Cardiac fibroblast (primary cell): ENCODE data around the gene THSD4.
A peak's percentile ranks its signal among the peaks of the same experiment; 100 is the strongest.

Source experiments
- DNase-seq, 2 donors: peaks; one replicate each; pipeline versions ENCODE4 v3.0.0 to v3.0.0-alpha.2; 2010; ENCODE audit warnings: low read depth in 2 of 2
- H3K4me3 ChIP-seq, 2 donors: replicated peaks in 1 of 2; 1 replicate in 1 of 2; 2 replicates in 1 of 2; pipeline ENCODE4 v1.5.1; 2011; ENCODE audit warnings: low read depth in 2 of 2, low read length in 2 of 2, mild to moderate bottlenecking in 2 of 2, moderate library complexity in 1 of 2
- TF ChIP-seq, protein P1 (sequence below): IDR thresholded peaks from one replicate; pipeline ENCODE4 v1.5.1; 2011; ENCODE audit warnings: low read depth, mild to moderate bottlenecking, low read length, inconsistent platforms

Gene THSD4

DNA sequence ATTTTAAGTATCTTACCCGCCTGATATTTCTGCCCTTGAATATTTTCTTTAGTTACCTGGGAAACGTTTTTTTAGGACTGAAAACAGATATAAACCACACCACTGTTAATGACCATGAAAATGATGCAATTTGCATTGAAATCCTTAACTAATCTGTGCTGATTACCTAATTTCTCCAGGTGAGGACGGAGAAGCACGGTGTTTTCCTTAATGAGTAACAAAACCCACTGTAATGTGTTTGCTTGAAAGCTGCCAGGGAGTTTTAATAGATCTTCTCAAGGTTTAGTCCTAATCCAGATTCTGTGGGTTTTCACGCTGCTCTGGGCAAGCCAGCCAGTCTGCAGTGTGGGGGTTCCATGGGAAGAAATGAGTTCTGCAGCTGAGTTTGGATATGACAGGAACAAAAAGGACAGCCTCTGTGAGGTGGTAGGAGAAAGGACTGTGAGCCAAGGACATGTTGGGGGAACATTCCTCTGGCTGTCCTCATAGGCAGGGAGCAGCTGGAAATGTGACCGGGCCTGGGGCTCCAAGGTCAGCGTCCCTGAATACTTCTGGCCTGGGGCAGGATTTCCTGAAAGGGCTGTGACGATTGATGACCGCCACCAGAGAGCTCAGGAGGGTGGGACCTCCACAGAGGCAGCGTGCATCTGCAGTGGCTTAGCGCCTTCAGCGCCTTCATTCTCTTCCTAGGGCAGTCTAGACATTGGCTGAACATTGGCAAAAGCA is 18.6 kb downstream of the THSD4 start:
- DNase-seq = no peak
- H3K4me3 ChIP-seq = no peak overlapping the region
- TF ChIP-seq, protein P1, sequence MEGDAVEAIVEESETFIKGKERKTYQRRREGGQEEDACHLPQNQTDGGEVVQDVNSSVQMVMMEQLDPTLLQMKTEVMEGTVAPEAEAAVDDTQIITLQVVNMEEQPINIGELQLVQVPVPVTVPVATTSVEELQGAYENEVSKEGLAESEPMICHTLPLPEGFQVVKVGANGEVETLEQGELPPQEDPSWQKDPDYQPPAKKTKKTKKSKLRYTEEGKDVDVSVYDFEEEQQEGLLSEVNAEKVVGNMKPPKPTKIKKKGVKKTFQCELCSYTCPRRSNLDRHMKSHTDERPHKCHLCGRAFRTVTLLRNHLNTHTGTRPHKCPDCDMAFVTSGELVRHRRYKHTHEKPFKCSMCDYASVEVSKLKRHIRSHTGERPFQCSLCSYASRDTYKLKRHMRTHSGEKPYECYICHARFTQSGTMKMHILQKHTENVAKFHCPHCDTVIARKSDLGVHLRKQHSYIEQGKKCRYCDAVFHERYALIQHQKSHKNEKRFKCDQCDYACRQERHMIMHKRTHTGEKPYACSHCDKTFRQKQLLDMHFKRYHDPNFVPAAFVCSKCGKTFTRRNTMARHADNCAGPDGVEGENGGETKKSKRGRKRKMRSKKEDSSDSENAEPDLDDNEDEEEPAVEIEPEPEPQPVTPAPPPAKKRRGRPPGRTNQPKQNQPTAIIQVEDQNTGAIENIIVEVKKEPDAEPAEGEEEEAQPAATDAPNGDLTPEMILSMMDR = no peak

DNA sequence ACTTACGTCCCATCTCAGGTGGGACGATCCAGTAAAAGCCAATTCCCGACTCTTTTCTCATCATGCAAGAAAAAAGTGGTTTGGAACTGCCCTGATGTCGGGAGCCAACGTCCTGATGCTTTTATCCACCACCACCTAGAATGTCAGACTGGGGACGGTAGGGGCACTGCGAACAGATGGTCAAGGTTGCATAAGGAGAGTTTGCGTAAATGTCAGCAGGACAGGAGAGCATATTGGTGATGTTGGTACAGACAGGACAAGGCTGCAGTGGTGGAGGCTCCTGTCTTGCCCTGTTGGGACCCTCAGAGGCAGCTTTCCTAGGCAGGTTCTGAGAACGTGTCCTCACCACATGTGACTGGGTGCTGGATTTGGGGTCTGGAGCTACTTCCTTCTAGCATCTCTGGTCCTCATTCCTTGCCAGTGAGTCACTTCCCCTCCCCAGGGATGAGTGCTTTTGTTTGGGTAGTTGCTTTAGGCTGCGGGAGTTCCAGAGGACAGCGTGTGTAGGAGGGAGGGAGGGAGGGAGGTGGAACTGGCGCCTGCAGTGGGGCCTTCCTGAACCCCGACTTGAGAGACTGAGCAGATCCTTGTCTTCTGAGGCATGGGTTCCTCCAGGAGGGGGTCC is 21.0 kb downstream of the THSD4 start:
- DNase-seq = peak; percentile 90 to 96
- TF ChIP-seq, protein P1 = no peak
- H3K4me3 ChIP-seq = no peak overlapping the region

GRCh38 chr15:71136793-71137518 is 21.7 kb downstream of the THSD4 start:
- DNase-seq = peak; percentile 41 to 57
- no peak overlapping the region for H3K4me3 ChIP-seq
- TF ChIP-seq, protein P1 = peak; percentile 40

DNA sequence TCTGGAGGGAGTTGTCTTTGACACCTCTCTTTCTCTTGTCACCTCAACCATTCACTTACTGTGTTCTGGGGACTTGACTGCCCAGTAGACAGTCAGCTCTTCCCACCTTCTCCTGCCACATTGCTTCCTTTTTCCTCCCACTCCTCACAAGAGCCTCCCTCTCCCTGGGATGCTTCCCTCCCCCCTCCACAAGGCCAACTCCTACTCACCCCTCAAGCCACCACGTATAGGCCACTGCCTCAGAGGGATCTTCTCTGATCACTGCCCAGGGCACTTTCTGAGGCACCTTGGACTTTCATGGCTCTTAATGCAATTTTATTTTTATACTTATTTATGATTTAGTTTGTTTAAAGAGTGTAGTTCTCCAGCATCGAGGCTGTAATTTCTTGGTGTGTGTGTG is 23.2 kb downstream of the THSD4 start:
- H3K4me3 ChIP-seq = no peak overlapping the region
- DNase-seq = no peak
- TF ChIP-seq, protein P1 = no peak

GRCh38 chr15:71139241-71139640 is 24.0 kb downstream of the THSD4 start:
- DNase-seq = no peak
- no peak overlapping the region for H3K4me3 ChIP-seq
- TF ChIP-seq, protein P1 = no peak

- H3K4me3 ChIP-seq = no peak overlapping the region
- no peak for DNase-seq
- TF ChIP-seq, protein P1 = no peak
Observed at GRCh38 chr15:71141572-71141971, 26.3 kb downstream of the THSD4 start.
